GM18505 (cell line): ENCODE data around the gene RNU6-9.
"Not testable (repeated sequence)": the region's sequence is repeated elsewhere in the genome, so short reads cannot be mapped to it uniquely, and the experiment has no call there.

Source experiments
- ATAC-seq: cut with Tn5 transposase; IDR thresholded peaks from one replicate; pipeline ENCODE4 v1.9.1; 2021; ENCODE audit not compliant: unreplicated experiment
- POLR2A ChIP-seq: IDR thresholded peaks from 4 replicates; pipeline ENCODE4 v1.6.1; 2011; ENCODE audit warnings: borderline replicate concordance; ENCODE audit not compliant: insufficient read depth, insufficient read length; ENCODE audit errors: extremely low read depth

RNU6-9 gene

DNA sequence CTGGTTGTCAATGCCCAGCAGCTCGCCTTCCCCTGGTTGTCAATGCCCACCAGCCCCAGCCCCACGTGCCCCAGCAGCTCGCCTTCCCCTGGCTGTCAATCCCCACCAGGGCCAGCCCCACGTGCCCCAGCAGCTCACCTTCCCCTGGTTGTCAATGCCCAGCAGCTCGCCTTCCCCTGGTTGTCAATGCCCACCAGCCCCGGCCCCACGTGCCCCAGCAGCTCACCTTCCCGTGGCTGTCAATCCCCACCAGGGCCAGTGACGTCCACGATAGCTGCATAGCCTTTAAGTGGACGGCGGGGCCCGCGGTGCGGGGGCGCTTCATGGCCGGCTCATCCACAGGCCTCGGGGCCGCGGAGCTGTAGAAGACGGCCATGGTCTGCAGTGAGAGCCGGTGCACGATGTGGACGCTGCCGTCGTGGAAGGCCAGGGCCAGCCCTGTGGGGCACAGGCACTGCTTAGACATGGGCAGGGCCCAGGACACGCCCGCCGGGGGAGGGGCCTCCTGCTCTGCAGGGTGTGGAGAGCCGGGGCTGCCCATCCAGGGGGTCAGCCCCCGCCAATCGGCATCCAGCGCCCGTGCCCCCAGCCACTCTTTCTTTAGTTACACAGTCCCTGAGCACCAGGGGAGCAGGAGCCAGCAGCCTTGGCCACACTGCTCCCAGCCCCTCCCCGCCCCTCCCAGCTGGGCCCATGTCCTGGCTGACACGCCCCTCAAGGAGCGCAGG, 13.4 kb upstream of the RNU6-9 start:
- TF ChIP-seq POLR2A: no peak
- no peak for ATAC-seq

GRCh38 chr19:881385-882071, 11.8 kb upstream of the RNU6-9 start:
- TF ChIP-seq POLR2A: no peak
- ATAC-seq: no peak

DNA sequence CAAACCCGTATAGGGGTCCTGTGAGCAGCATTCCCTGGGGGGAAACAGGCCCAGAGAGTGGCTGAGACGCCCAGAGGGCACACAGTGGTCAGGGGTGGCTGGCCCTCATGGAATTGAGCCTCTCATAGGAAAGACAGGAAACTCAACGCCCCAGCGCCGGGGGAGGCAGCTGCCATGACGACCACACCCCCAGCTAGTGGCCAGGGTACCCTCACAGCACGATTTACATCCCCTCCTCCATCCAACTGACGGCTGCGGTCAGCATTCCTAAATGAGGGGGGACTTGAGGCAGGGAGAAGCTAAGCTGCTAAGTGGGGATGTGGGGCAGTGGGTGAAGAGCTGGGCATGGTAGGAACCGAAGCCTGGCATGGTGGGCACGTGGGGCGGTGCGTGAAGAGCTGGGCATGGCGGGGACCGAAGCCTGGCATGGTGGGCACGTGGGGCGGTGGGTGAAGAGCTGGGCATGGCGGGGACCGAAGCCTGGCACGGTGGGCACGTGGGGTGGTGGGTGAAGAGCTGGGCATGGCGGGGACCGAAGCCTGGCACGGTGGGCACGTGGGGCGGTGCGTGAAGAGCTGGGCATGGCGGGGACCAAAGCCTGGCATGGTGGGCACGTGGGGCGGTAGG, 10.3 kb upstream of the RNU6-9 start:
- no peak for ATAC-seq
- TF ChIP-seq POLR2A: no peak

DNA sequence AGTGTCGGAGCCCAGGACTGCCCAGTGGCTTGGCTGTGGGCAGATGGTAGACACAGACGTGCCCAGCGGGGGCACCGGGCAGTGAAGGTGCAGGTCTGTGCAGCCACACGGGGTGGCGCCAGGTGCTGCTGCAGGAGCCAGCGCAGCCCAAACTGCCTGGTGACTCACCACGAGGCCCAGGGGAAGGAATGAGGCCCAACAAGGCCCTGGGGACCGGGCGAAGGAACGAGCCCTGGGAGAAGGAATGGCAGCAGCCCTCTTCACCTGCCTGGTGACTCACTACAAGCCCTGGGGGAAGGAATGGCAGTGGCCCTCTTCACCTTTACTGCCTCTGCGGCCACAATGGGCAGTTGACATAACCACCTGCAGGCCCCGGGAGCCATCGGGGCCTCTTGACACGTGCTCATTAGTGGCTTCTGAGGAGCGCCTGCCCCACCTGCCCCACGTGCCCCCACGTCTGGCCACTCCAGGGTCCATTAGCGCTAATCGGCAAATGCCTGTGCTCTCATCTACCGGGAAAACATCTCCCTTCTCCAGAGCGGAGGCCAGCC, 9.5 kb upstream of the RNU6-9 start:
- no peak for TF ChIP-seq POLR2A
- no peak for ATAC-seq

DNA sequence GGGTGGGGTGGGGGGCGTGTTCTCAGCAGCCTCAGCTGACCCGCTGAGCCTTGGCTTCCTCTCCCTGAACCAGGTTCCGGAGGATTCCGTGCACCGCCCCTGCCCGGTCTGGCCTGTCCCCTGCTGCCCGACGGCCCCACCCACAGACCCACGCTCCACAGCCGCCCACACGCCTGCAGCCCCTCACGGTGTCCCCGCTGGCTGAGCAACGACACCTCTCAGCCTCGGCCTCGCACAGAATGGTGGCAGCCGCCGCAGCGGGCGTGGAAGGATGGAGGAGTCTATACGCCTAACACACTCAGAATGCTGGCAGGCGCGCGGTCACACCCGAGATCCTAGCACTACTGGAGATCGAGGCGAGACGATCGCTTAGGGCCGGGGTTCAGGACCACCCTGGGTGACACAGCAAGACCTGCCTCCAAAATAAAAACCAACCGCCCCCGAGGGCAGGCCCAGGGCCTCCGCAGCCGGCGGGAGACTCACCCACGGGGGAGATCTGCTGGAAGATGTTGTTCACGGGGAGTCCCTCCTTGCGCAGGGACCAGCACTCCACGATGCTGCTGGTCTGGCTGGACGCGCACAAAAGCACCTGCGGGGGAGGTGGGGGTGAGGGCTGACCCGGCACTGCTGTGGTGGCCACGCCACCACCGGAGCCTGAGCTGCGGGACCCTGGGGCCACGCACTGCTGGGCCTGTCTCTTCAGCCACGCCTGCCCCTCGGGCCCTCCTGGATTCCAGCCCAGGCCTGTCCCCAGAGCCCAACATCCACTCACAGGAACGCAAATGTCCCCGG, 8.7 kb upstream of the RNU6-9 start:
- no peak for TF ChIP-seq POLR2A
- no peak for ATAC-seq

- ATAC-seq: no peak
- TF ChIP-seq POLR2A: no peak
Measured at GRCh38 chr19:885536-886224, 7.6 kb upstream of the RNU6-9 start.

DNA sequence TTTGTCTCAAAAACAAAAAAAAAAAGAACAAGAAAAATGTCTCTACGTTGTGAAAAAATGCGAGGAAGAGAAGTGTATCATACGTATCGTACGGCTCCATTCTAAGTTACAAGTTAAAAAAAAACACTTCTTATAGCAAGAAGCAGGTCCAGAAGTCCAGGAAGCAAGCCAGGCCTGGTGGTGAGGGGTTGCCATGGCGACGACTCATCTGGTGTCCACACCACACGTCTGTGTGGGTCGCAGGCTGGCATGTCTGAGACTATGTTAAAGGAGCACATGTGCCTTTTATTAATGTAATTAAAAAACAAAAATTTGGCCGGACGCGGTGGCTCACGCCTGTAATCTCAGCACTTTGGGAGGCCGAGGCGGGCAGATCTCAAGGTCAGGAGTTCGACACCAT, 6.2 kb upstream of the RNU6-9 start:
- TF ChIP-seq POLR2A: no peak
- no peak for ATAC-seq

DNA sequence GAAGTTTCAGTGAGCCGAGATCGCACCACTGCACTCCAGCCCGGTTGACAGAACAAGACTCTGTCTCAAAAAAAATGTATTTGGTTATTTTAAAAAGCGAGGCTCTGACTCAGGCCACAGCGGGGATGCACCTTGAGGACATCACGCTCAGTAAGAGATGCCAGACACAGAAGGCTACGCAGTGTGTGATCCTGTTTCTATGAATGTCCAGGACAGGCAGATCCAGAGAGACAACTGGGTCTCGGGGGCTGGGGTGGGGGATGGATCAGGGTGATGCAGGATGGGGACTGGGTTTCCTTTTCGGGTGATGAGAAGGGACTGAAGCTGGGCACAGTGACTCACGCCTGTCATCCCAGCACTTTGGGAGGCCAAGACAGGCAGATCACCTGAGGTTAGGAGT, 5.7 kb upstream of the RNU6-9 start:
- TF ChIP-seq POLR2A: no peak
- ATAC-seq: no peak

DNA sequence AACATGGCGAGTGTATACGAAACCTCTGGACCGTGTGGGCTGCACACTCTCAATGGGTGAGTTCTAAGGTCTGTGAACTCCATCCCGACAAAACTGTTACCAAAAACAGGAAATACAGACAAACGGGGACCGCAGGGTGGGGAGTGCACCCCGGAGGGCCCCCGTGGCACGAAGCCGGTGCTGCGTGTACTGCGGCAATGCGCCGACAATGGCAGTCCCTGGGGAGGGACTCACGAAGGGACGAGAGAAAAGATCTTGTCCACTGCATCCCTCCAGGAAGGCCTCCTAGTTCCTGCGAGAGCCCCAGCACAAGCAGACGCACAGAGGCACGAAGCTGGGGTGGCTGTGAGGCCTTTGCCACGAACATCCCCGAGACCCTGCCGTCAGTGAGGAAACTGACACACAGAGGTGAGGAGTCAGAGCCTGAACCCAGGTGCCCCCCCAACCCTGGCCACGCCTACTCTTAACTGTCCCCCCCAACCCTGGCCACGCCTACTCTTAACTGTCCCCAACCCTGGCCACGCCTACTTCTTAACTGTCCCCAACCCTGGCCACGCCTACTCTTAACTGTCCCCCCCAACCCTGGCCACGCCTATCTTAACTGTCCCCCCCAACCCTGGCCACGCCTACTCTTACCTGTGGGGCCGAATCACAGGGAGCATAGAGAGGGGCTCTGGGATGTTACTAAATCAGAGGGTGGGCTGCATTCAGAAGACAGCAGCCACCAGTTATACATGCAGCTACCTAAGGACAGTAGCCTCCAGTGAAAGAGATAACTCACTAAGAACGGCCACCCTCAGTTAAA, 4.5 kb upstream of the RNU6-9 start:
- TF ChIP-seq POLR2A: peak; percentile 36
- no peak for ATAC-seq

DNA sequence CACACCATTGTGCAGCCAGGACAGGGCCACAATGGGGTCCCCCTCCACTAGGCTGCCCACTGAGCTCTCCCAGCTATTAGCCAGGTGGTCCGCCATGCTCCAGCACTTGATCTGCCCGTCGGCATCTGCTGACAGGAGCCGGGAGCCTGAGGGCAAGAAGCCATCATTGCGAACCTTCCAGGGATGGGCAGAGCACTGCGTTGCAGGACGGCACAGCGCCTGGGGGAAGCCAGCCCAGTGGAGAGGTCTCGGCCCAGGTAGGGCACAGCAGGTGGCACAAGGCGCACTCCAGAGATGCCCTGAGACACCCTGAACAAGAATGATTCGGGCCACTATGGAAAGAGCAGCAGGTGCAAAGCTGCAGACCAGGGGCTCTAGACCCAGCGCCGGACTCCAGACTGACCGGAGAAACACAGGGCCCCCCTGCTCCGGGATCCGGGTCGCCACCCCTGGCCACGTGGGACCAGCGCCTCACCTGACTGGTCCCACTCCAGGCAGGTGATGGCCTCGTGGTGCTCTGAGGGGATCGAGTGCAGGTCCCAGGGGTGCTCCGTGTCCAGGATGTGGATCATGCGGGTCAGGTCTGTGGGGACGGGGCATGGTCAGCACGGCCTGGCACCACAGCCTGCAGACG, 3.5 kb upstream of the RNU6-9 start:
- no peak for ATAC-seq
- TF ChIP-seq POLR2A: no peak

DNA sequence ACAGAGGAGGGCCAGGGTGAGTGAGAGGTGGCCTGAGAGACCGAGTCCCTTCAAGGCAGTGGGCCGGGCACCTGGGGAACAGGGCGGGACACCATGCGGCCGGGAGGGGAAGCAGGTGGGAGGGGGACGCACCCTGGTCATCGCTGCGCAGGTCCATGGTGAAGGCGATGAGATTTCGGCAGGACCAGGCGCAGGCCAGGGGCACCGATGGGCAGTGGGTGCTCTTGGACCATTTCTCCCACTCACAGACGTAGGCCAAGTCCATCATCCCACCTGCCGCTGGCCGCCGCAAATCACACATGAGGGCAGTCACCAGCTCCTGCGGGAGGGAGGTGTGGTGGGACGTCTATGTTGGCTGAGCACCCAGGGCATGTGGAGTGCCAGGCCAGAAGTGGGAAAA, 2.5 kb upstream of the RNU6-9 start:
- no peak for TF ChIP-seq POLR2A

DNA sequence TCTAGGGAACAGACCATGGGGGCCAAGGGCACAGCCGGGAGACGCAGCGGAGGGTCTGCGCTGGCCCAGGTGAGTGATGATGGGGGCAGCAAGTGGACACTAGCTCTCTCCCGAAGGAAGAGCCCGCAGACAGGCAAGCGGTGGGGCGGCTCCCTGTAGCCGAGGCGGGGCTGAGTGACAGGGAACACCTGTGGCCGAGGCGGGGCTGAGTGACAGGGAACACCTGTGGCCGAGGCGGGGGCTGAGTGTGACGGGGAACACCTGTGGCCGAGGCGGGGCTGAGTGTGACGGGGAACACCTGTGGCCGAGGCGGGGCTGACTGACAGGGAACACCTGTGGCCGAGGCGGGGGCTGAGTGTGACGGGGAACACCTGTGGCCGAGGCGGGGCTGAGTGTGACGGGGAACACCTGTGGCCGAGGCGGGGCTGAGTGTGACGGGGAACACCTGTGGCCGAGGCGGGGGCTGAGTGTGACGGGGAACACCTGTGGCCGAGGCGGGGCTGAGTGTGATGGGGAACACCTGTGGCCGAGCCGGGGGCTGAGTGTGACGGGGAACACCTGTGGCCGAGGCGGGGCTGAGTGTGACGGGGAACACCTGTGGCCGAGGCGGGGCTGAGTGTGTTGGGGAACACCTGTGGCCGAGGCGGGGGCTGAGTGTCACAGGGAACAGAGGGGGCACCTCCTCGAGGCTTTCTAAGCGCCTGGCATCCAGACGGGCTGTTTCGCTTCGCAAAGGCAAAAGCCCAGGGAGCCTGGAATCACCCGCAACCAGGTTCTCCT, 1.7 kb upstream of the RNU6-9 start:
- ATAC-seq: not testable (repeated sequence)

More for the DNA sequence above, 2.5 kb upstream of the RNU6-9 start:
- no peak for ATAC-seq
